ENCODE data around the gene MEOX2.

Gene MEOX2

DNA sequence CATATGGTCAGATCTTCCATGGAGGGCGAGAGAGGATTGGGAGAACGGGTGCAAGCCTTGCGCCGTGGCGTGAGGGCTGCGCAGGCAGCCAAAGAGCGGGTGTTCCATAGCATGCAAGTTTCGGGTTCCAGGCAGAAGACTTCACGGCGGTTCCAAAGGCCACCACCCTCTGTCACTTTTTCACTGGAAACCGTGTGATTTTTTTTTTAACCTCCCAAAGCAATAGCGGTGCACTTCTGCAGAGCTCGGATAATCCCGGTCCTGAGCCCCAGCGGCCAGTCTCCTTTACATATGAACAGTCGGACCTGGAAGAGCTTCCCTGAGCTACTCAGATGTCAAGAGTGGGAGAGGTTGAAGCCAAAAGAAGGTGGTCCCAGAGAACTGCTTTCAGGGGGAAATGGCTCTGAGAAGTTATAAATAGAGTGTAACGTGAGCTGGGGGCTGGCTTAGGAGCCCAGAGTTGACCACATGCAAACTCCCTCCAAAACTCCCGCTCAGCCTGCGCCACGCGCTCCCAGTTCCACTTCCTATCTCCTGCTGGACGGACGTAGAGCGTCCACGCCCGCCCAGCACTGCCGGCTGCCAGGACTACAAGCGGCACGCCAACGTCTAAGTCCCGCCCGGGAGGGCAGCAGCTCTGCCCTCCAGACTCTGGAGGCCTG lies at the start of gene MEOX2:
MEOX2 (minus strand) TSS at position 389 of the 662 bp plus-strand sequence; CDS start at position 108, 281 bp downstream.
- DNase-seq, result no peak

GRCh38 chr7:15729746-15730145 lies 43.3 kb upstream of the MEOX2 start:
- no peak for DNase-seq

GRCh38 chr7:15725051-15725450 lies 38.6 kb upstream of the MEOX2 start:
- no peak for DNase-seq

- no peak for DNase-seq
These were observed 37.4 kb upstream of the MEOX2 start for GRCh38 chr7:15723841-15724240.

- DNase-seq, result no peak
These were observed 34.5 kb upstream of the MEOX2 start for GRCh38 chr7:15720849-15721471.

DNA sequence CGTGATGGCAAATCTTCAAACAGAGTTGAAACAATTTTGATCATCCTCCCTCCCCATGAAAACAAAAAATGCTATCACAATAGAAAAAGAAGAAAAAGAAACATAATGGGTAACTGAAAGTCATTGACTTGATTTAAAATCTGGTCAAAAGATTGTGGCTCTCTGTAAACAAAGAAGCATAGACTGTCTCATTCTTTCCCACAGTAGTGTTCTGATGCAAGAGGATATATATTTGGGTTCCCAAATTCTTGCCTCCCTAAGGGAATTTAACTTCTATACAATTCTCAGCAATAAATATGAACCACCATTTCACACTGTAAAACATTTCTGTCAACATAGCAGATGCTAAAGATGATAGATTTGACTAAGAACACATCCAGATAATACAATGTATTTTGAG lies 32.8 kb upstream of the MEOX2 start:
- DNase-seq, result no peak

DNA sequence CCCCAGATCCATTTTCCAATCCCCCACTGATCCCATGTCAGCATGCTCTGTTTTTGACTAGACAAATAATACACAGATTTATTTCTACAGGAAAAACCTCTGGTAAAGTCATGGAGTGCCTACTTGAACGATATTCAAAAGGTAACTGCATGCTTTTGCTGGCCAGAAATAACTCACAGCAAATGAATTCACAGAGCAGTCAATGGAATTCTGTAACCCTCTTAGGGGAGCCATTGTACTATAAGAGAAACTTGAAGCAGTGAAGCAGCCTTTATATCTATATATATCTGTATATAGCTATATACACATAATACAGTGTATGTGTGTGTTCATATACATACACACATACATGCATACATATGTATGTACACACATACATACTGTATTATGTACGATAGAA lies 29.0 kb upstream of the MEOX2 start:
- no peak for DNase-seq

GRCh38 chr7:15709978-15710377 lies 23.5 kb upstream of the MEOX2 start:
- no peak for DNase-seq

DNA sequence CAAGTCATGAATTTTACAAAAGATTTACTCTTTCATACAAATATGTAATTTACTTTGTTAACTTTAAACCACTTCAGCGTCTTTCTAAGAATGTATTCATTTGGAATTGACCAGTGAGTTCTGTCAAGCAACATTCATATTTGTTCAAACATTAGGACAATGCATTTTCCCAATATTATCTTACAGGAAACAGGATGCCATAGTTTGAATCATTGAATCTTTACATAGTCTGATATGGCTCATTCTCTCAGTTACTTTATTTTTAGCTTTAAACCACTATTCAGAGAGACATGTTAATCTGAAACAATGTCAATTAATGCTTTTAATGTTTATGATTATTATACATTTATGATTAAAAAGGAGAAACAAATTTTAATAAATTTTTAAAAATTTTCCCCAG lies 21.1 kb upstream of the MEOX2 start:
- no peak for DNase-seq

GRCh38 chr7:15703732-15704131 lies 17.2 kb upstream of the MEOX2 start:
- no peak for DNase-seq

DNA sequence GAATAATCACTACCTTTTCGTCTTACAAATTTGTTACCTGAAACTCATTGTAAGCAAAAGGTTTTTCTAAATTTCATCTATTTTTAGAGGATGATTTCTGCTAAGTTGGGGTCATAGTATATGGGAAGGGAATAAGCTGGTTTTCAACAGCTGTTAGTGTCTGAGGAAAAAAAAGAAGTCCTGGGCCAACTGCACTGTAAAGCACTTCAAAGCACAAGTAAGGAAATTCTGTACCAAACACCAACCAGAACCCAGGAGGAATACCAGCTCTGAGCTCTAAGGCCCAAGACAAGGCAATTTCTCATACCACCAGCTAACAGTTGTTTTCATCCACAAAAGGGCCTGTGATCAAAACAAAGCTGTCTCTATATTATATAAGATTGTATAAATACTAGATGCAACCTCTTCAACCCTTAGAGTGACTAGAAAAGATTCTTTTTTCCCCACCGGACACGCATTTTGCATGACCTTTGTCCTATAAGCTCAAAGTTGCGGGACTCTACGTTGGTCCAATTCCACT lies 6.1 kb upstream of the MEOX2 start:
- DNase-seq, result no peak

DNA sequence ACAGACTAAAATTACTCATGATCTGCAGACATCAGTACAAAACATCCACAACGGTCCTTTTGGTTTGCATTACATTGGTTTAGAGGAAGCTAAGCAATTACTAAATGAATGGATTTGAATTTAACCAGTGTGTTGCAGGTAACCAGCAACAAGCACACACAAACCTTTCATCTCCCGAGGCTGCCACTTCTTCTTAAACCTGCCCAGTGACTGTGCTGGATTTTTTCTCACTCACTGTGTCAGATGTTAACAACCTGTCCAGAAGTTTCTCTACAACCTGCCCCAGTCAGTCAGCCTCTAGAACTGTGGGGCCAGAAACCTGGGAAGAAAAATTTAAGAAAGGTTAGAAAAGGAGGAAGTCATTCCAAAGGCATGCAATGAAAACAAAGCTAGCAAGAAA lies 2.4 kb upstream of the MEOX2 start:
- no peak for DNase-seq

DNA sequence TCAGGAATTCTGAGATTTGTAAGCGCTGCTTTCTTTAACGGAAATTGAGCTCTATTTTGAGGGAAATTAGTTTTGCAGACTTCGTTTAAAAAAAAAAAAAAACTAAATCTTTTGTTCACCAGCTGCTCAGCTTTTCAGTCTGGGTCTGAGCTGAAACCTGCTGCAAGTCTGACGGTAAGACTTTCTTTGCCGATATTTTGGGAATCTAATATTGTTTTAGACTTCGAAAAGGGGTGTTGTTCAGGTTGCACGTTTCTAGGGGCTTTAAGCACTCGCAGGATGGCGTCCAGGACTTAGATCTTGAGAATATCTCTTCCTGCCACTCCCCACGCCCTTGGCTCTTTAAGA lies 1.8 kb upstream of the MEOX2 start:
- no peak for DNase-seq

- DNase-seq, result no peak
These were observed 1.2 kb upstream of the MEOX2 start for GRCh38 chr7:15687546-15688278.

GRCh38 chr7:15686957-15687545 lies 568 bp upstream of the MEOX2 start:
- no peak for DNase-seq

- DNase-seq, result no peak
These were observed 857 bp downstream of the MEOX2 start for GRCh38 chr7:15685358-15686294.

- DNase-seq, result no peak
These were observed 1.6 kb downstream of the MEOX2 start for GRCh38 chr7:15684871-15685270.

DNA sequence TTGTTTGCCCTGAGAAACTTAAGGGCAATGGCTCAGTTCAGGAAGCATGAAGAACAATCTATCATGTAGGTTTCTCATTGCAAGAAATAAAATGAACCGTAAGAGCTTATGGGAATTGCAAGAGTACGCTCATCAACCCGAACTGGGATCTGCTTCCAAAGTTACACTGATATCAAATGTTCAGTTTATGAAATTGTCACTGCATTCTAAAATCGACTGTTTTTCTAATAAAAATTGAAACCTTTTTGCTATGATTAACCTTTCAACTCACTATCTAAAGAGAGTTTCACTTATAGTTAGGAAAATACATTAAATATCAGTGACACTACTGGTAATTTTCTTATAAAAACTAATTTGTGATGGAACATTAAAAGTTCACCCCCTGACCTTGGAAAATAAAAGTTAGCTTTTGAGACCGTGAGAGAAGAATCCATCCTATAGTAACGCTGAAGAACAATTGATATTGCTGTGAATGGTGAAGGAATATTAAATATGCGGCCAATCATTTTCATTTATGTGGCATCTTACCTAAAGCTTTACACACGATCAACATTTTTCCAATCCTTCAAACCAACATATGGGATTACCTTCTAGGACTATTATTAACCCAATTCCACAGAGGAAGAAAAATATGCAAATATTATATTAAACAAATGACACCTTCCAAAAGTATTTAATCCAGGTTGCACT lies 2.2 kb downstream of the MEOX2 start:
- no peak for DNase-seq

GRCh38 chr7:15682751-15683245 lies 3.7 kb downstream of the MEOX2 start:
- no peak for DNase-seq

- no peak for DNase-seq
These were observed 4.4 kb downstream of the MEOX2 start for GRCh38 chr7:15682111-15682510.

- no peak for DNase-seq
These were observed 4.9 kb downstream of the MEOX2 start for GRCh38 chr7:15681631-15682030.

- DNase-seq, result no peak
These were observed 5.3 kb downstream of the MEOX2 start for GRCh38 chr7:15681186-15681585.

All from CD4-positive, alpha-beta T cell treated with Interleukin-17A for 1 hour (primary cell).